Measurements from ENCODE around the gene DHX34. TPM values are rescaled to one million over a fixed set of nuclear protein-coding genes. Genes with fewer than 3 reads are reported as not detected.
A peak's percentile ranks its signal among the peaks of the same experiment; 100 is the strongest.

The DHX34 gene
- total and polyA plus RNA-seq, 9 of the 15 experiments (the other 6 are each of a cell fraction or from before 2014, with no cell fraction given): 0.36 to 42.0 (median 15.0) TPM

- no peak for TF ChIP-seq ZBTB11 (CRISPR knock-in tag; IDR thresholded peaks at IDR 0.05)
- no peak for TF ChIP-seq ELK3 (CRISPR knock-in tag; IDR thresholded peaks at IDR 0.05)
- no peak for TF ChIP-seq E2F8 (IDR thresholded peaks at IDR 0.05; ENCODE audit: low read depth, partially characterized antibody)
- no peak for TF ChIP-seq HDAC6 (IDR thresholded peaks at IDR 0.05; ENCODE audit: low read depth, low read length)
- 0 out of 2 replicates have a peak, but pooled peaks have one; percentile 27 for TF ChIP-seq THRB (CRISPR knock-in tag; conservative IDR thresholded peaks at IDR 0.05)
- TF ChIP-seq ZNF766 (CRISPR knock-in tag; conservative IDR thresholded peaks at IDR 0.05): no peak
- TF ChIP-seq FOXJ3 (CRISPR knock-in tag; IDR thresholded peaks at IDR 0.05): no peak
- TF ChIP-seq SNAPC5 (CRISPR knock-in tag; IDR thresholded peaks at IDR 0.05): no peak
- TF ChIP-seq PTTG1 (tag; IDR thresholded peaks at IDR 0.05; ENCODE audit: low read depth): no peak
- no peak for TF ChIP-seq DLX4 (CRISPR knock-in tag; IDR thresholded peaks at IDR 0.05)
- TF ChIP-seq FOXP1 (CRISPR knock-in tag; IDR thresholded peaks at IDR 0.05): no peak
- TF ChIP-seq PHF21A (IDR thresholded peaks at IDR 0.05; ENCODE audit: borderline replicate concordance, low read depth): no peak
- TF ChIP-seq NR3C1 (CRISPR knock-in tag; IDR thresholded peaks at IDR 0.05): no peak
- 0 out of 2 replicates have a peak, but pooled peaks have one; percentile 13 for TF ChIP-seq MYC (IDR thresholded peaks at IDR 0.05; ENCODE audit: low read depth, low read length)
- TF ChIP-seq MYC (CRISPR knock-in tag; IDR thresholded peaks at IDR 0.05; ENCODE audit: borderline replicate concordance, low read depth): no peak
- TF ChIP-seq KLF1 (tag; IDR thresholded peaks at IDR 0.05): no peak
Measured at GRCh38 chr19:47428177-47428894, 79.2 kb downstream of the DHX34 start (continued).
